ENCODE results near the gene CALML4.

DNA sequence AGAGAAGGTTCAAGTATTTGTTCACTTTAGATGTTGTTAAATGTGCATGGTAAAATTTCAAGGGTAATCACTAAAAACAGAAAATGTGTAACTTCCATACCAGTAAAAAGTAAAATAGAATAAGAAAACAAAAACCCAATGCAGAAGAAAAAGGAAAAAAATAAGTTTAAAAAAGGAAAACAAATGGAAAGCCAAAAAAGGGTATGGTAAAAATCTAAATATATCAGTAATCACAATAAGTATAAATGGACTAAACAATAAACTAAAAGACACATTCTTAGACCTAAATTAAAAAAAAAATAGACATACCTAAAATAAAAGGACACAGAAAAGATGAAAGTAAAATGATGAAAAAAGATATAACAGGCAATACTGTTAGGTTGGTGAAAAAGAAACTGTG, 33.9 kb upstream of the CALML4 start:
- TF ChIP-seq, protein P1, sequence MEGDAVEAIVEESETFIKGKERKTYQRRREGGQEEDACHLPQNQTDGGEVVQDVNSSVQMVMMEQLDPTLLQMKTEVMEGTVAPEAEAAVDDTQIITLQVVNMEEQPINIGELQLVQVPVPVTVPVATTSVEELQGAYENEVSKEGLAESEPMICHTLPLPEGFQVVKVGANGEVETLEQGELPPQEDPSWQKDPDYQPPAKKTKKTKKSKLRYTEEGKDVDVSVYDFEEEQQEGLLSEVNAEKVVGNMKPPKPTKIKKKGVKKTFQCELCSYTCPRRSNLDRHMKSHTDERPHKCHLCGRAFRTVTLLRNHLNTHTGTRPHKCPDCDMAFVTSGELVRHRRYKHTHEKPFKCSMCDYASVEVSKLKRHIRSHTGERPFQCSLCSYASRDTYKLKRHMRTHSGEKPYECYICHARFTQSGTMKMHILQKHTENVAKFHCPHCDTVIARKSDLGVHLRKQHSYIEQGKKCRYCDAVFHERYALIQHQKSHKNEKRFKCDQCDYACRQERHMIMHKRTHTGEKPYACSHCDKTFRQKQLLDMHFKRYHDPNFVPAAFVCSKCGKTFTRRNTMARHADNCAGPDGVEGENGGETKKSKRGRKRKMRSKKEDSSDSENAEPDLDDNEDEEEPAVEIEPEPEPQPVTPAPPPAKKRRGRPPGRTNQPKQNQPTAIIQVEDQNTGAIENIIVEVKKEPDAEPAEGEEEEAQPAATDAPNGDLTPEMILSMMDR (IDR thresholded peaks at IDR 0.05) = no peak
- no peak for TF ChIP-seq POLR2A (IDR thresholded peaks at IDR 0.05)
